Left kidney (tissue), 2 donors: ENCODE measurements around the gene MCOLN2. TPM values are rescaled to one million over a fixed set of nuclear protein-coding genes. Genes with fewer than 3 reads are reported as not detected.
"Not testable (repeated sequence)": the region's sequence is repeated elsewhere in the genome, so short reads cannot be mapped to it uniquely, and the experiment has no call there.

Experiments used
- DNase-seq: peaks from one replicate; pipeline ENCODE4 v3.0.0-alpha.2; 2013
- polyA plus RNA-seq: library from polyadenylated mRNA; unstranded; fragments of 120-200 nt; gene quantifications from one replicate; pipeline ENCODE4 v1.2.1, GENCODE V29; 2013; ENCODE audit not compliant: insufficient read length

The MCOLN2 gene
- polyA plus RNA-seq, 1 donor, result 1.5 TPM

DNA sequence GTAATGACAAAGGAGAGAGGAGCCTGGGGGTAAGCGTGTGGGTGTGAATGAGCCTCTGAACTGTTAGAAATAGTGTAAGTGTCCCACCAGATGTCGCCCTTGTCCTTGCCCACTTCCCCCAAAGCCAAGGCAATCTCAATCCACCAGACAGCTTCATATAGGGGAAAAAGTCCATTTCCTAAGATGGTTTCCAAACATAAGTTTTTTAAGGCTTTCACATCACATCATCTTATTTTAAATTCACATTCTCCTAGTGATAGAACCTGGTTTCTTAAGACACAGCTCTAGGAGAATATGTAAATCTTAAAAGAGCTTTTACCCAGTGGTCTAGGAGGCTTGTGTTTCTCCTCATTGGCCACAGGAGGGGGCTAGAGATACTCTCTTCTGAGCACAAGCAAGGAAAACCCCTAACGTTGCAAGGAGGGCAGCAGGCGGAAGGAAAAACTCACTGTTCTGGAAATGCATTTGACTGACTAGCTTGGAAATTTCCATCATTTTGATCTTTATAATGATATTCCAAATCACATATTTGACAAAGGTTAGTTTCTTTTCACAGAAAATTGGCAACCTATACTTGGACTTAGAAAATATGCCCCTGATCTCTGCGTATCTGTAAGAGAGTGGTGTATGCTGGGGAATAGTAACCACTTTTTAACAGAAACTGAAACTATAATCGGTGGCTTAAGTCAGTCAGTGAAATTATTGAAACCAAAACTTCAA, 52.0 kb downstream of the MCOLN2 start:
- peak; percentile 94 for DNase-seq

DNA sequence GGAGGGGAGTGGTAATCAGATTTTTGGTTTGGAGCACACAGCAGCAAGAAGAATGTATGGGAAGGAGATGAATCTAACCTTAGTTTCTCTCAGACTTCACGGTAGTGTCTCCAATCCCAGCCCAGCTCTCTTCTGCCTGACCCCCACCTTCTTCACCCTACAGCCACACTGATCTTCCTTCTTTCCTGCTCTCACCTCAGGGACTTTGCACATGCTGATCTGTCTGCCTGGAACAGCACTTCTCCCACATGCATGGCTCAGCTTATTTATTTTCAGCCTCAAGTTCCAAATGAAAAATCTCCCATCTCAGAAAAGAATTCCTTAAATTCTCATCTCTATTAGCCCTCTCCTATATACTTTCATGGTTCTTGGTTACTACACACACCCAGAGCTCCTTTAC, 55.1 kb downstream of the MCOLN2 start:
- DNase-seq, result no peak

DNA sequence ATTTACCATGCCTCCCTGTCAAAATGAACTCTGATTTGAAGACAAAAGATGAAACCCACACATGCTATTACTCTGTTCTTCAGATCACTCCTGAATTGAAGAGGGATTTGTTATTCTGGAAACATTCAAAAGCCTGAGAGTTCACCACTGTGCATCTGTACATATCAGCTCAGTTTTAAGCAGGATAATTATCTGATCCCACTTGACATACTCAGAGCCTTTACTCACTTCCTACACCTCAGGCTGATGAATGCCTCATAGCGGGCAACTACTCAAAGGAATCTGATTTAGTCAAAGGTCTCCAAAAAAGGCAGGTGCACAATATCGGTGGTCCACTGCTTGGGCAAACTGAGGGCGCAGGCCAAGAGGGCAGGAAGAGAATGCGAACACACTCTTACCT, 56.4 kb downstream of the MCOLN2 start:
- no peak for DNase-seq

DNA sequence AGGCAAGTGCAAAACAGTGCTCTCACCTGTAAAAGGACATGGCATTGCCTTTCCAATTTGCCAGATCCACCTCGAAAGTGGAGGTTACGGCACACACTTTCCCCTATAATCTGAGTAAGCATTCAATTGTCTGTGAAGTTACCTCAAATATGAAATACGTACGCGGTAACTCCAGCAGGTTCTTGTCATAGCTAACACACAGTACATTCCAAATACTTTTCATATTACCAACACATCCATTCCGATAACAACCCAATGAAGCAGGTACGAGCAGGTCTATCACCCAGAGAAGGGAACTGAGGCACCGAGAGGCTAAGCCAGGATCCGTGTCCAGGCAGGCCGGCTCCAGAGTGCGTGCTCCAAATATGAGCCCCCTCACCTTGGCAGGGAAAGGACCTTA, 57.2 kb downstream of the MCOLN2 start:
- no peak for DNase-seq

DNA sequence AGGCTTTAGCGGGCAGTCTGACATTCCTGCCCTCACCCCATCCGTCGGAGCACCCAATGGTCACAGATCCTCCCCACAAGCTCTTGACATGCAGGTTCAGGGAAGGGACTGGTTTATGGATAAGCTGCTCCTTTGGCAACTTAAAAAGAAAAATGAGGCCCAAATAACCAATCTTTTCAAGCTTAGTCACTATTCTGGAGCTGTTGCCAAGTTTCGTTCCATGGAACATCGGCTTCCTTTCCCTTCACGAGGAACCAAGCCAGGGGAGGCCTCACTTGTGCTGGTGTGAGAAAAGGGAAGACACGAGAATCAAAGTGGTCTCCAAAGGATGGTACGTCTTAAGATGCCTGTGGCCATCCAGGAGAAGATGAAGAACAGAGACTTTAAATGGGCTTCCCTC, 57.8 kb downstream of the MCOLN2 start:
- DNase-seq, result no peak

DNA sequence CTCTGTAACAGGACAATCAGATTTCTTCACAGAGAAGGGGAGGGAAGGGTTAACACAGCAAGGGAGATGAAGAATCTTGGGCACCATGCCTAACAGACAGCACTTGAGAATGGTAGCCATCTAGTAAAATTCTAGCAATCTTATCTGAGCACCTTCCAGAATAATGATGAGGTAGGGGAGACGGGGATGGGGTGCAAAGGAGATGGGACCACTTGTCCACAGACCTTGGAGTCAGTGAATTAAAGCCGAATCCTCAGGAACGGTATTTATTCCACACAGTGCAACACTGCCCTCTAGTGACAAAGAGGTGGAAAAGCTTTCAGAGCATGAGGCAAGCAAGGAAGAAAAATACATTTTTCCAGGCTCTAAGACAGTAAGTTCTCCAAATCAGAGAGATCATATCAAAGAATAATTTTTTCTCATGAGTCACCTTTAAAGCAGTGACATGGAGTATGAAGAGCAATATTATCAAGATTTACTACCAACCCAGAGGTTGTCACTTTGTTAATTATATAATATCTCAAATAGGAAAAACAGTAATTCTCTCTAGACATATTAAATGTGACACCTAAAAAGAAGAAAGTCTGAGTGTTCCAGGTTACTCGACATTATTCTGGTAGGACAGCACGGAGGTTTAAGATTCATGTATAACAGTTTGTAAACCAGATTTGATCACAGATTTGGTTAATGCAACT, 60.6 kb downstream of the MCOLN2 start:
- DNase-seq, result peak; percentile 79

DNA sequence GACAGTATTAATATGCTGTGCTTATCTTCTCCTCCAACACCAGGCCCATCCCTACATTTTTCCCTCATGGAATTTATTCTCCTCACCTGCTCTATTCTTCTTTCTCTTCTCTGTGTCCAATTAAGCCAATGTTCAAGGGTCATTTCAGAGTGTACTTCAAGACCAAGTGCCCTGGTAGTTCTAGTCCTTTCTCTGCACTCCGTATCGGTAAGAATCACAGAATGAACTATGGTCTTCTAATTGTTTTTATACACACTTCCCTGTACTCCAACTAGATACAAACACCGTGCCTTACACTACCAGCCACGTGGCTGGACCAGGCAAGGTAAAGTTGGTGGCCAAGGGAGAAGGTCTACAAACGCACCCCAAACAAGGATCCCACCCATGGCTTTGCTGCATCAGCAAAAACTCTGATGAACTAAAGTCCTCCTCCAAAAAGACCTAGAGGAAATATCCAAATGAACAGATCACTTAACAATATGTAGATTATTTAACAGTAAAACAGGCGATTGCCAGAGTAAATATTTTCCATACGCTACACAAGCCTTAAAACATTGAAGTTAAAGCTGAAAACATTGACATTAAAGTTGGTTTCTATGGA, 63.8 kb downstream of the MCOLN2 start:
- DNase-seq, result no peak

DNA sequence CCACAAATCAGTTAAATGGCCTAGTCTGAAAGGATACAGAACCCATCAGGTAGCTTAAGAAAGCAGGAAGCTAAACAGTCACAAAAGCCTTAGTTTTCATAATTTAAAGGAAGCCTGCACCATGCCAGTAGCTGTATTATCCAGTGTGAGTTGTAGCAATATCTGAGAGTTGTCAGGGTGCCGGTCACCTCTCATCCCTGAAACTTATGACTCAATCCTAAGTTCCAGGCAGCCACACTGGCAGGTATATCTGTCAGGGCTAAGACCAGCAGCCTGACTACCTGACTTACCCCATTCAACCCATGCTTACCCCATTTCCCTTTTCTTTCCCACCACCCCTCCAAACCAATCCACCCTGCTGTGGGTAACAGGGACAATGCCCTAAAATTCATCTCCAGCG, 66.1 kb downstream of the MCOLN2 start:
- no peak for DNase-seq

DNA sequence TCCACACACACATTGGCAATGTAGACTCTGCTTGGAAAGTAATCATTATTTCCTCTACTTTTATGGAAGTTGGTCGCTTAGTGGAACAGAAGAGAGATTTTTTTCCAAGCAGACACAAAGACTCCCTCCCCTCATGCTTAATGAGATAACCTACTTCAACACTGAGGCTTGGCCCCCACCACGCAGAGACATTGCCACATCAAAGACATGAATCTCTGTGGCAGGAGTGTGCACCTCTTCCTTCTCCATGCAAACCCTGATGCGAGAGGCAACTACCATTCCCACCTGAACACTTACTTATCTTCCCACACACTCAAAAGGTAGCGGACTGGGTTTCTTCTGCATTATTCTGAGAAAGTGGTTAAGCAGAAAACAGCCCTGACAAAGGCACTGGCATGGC, 66.6 kb downstream of the MCOLN2 start:
- no peak for DNase-seq

DNA sequence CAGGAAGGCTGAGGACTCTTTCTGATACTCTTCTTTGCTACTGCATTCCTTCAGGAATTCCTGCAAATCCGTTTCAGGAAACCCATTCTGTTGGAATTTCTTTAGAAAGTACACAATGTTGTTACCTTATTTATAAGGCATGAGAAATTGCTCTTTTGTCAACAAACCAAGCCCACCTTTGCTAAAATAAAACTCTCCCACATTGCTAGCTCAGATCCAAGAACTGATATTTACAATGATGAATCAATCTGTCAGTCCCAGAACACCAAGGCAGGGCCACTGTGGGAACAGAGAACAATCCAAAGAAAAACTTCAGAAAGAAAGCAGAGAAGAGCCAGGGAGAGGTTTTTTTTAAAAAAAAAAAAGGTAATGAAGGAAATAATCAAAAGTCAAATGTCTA, 67.3 kb downstream of the MCOLN2 start:
- DNase-seq, result no peak

DNA sequence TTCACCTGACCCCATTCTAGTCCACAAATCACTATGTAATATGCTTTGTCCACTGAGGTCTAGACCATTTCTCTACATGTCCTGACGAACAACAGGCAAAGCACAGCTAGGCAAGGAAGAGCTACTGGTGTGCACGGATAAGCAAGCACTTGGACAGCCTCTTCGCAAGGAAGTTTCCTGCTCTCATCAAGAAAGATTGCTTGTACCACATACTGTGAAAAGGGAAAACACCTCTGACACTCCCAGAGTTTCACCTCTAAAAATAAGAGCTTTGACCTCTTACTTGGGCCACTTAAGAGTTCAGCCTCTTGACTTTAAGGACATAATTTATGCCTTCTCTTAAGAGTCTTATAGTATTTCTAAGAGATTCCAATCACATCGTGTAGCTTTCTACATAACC, 67.9 kb downstream of the MCOLN2 start:
- no peak for DNase-seq

DNA sequence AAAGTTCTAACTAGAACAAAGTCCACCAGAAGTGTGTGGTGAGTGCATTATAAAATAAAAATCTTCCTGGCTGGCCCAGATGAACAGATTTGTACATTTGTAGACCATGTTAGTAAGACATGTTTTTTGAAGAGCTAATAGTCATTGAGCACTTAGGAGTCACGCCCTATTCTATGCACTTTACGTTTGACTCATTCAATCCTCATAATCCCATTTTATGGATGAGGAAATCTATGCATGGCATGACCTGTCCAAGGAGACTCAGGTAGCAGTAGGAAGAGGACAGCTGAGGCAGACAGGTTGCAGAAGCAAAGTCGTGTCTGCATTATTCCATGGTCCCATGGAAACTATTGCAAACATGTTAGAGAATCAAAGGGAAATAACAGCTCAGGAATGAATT, 73.6 kb downstream of the MCOLN2 start:
- no peak for DNase-seq

DNA sequence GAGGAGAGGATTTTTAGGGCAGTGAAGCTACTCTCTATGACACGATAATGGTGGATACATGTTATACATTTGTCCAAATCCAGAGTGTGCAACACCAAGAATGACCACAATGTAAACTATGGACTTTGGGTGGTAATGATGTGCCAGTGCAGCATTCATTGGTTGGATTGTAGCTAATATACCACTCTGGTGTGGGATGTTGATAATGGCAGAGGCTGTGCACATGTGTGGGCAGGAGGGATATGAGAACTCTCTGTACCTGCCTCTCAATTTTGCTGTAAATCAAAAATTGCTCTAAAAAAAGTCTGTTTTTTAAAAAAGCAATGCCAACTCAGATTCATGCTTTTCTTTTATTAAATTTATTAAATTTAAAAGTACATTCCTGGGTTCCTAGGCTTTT, 76.8 kb downstream of the MCOLN2 start:
- DNase-seq, result no peak

DNA sequence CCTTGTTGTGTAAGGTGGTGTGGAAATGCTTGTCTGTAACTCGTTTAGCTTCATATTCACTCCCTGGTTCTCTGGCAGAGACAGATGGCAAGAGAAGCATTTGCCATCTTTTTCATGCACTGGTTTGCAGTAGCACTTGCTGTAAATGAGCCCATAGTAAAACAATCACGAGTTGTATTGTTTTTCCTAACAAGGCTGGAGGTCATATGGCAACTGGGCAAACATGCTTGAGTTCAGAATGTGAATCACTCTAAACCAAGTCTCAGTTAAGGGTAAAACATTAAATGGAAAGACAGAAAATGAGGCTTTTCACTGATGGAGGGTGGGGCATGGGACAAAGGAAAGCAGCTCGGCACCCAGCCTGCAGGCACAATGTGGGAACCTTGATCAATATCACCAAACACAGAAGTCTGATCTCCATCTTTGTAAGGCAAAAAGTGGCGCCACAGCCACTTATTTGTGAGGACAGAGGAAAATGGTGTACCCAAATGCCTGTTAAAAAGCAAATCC, 77.4 kb downstream of the MCOLN2 start:
- no peak for DNase-seq

DNA sequence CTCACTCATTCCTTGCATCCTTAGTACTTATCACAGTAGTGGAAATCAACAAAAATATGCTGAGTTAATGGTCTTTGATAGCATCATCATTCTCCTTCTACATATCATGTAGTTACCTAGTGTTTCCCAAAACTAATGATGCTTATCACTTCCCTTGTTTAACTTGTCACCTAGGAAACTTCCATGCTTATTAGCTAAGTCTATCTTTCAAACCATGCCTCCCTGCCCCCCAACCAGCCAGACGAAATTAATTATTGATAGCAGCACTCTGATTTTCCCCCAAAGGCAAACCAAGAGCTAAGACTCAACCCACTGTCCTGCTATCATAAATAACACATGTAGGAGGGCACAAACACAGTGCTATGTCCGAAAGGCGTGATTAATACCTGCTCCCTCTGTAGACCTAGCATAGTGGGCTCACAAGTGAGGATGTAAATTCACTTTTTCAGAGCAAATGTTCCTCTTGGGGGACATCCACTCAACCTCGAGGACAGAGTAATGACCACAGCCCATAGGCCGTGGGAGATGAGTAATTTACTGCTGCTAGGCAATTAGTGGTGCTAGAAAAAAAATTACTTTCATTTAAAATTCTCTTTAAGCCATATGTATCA, 78.1 kb downstream of the MCOLN2 start:
- DNase-seq, result peak; percentile 17

DNA sequence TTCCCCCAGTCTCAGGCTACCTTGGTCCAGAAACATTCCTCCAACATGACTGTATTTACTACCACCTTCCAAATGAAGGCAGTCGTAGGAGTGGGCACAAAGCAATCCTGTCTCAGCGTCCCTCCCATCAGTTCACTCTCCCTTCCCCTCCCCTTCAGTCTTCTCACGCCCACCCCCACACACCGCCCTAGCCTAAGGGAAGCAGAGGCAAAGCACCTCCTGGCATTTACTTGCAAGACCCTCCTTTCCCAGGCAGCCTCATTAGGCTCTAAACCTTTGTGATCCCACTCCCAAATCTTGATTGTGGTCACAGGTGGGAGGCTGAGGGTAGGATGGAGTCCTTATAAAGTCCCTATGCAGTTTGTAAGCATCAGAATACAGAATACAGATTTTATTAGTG, 80.0 kb downstream of the MCOLN2 start:
- DNase-seq, result no peak

DNA sequence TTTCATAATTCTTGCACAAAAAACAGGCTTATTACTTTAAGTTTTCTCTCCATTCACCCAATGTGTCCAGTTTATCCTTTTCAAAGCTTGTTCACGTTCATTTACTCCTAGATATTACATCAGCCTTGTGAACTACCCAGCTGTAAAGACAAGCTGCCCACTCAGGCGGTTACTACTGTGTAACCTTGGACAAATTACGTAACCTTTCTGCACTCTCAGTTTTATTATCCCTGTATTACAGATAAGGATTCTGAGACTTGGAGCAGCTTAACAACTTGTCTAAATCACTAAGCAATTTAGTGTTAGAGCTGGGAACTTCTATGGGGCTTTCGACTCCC, 83.4 kb downstream of the MCOLN2 start:
- peak; percentile 38 for DNase-seq

DNA sequence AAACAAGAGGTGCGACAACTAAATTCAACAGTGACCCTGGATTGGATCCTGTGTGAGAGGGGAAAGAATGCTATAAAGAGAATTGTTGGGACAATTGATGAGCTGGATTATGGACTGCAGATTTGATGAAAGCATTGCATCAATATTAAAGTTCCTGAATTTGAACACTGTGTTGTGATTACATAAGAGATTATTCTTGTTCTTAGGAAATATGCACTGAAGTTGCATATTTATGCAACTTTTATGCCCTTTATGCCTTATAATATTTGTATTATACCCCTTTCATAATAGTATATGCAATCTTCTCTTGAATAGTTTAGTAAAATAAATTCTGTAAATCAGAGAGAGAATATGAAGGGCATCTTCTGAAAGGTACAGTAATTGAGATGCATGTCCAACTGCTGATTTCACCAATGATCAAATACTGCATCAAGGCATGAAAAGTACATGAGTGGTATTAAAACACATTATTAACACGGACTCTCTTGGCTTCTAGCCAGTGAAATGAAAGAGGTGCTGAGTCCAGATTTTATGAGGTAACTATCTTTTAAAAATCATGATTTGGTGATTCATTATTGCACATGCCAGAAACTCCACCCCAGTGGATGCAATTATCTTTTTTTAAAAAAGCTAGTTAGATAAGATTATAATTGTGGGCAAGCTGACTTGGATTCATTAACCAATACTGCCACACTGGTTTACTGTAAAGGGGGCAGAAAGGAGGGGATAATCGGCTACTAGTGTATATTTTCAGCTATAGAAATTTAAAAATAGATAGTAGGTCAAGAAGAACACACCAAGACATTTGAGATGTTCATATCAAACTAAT, 84.0 kb downstream of the MCOLN2 start:
- DNase-seq, result no peak

DNA sequence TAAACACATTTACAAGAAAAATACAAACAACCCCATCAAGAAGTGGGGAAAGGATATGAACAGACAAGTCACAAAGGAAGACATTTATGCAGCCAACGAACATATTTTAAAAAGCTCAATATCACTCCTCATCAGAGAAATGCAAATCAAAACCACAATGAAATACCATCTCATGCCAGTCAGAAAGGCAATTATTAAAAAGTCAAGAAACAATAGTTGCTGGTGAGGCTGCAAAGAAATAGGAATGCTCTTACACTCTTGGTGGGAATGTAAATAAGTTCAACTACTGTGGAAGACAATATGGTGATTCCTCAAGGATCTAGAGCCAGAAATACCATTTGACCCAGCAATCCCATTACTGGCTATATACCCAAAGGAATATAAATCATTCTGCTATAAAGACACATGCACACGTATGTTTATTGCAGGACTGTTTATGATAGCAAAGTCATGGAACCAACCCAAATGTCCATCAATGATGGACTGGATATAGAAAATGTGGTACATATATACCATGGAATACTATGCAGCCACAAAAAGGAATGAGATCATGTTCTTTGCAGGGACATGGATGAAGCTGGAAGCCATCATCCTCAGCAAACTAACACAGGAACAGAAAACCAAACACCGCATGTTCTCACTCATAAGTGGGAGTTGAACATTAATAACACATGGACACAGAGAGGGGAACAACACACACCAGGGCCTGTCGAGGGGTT, 88.0 kb downstream of the MCOLN2 start:
- not testable (repeated sequence) for DNase-seq

DNA sequence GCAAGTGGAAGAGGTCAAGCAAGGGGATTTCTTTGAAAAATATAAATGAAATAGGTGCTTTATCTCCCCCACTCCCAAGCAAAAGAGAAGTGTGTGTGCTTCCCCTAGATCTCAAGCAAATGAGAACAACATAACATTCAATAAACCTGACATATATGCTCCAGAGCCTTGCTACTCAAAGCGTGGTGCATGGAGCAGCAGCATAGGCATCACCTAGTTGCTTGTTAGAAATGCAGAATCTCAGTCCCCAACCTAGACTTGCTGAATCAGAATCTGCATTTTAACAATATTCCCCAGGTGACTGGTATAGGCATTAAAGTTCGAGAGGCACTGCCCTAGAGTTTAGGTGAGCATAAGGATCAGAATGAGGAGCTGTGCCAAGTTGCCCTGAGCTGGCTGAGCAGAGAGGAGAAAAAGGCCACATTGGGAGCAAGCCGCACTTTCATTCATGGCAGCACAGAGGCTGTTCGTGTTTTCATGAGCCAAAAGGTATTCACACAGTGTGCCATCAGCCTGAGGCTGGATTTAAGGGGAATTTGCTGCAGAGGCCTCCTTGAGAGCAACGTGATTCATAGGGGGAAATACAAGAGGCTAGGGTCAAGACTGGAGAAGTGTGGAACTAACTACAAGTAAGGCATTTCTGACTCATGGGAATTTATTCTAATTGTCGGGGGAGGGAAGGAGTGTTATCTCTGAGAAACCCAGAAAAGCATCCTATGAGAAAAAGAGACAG, 89.7 kb downstream of the MCOLN2 start:
- DNase-seq, result no peak

DNA sequence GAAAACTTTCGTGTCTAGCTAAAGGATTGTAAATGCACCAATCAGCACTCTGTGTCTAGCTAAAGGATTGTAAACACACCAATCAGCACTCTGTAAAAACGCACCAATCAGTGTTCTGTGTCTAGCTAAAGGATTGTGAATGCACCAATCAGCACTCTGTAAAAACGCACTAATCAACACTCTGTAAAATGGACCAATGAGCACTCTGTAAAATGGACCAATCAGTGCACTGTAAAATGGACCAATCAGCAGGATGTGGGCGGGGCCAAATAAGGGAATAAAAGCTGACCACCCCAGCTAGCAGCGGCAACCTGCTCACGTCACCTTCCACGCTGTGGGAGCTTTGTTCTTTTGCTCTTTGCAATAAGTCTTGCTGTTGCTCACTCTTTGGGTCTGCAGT, 94.2 kb downstream of the MCOLN2 start:
- not testable (repeated sequence) for DNase-seq
